ENCODE data around the gene ZNF672. TPM values are rescaled to one million over a fixed set of nuclear protein-coding genes. Genes with fewer than 3 reads are reported as not detected.

ZNF672 gene
- total RNA-seq, 1 experiment from 2014 or later: 27.6 TPM

- Histone ChIP-seq H3K36me3 (ENCODE audit: control insufficient read depth in 1 of 2, insufficient read depth in 2 of 2, low read length in 2 of 2) (peaks cover 12 to 24% of the 10 kb centered on the region in 2 experiments), H3K9ac (ENCODE audit: low read length) (no peak overlapping the region), H3K9me2 (ENCODE audit: insufficient read depth) (no peaks in the 10 kb centered on the region), H2AFZ (ENCODE audit: low read depth, low read length, poor library complexity, severe bottlenecking) (no peak overlapping the region), H3K9me3 (ENCODE audit: control insufficient read depth in 1 of 2, insufficient read depth in 1 of 2, low read depth in 1 of 2, low read length in 2 of 2) (no peaks in the 10 kb centered on the region), H4K20me1 (ENCODE audit: insufficient read depth) (no peaks in the 10 kb centered on the region), H3K27ac (ENCODE audit: low read depth, low read length) (no peak overlapping the region), H3K4me1 (ENCODE audit: control insufficient read depth in 1 of 2, insufficient read depth in 2 of 2, low read length in 2 of 2) (peaks cover 0 to 8% of the 10 kb centered on the region in 2 experiments; a peak in 1 of 4 replicates), H3K4me3 (replicated peaks in 1 of 2; ENCODE audit: low read depth in 1 of 2, low read length in 2 of 2) (no peak overlapping the region), H3K79me2 (ENCODE audit: insufficient read depth, low read length) (peaks cover 12% of the 10 kb centered on the region), H3K4me2 (ENCODE audit: low read length) (no peak overlapping the region), H3K27me3 (ENCODE audit: insufficient read depth, low read length) (no peaks in the 10 kb centered on the region)
- BruUV-seq (replicated peaks): no TSS peak
- ATAC-seq: no peak
- ChIA-PET POLR2A (no interaction called here), CTCF (no interaction called here), RAD21 (ENCODE audit: low non-redundant PET in 1 of 2, low total read pairs in 2 of 2, uncharacterized antibody in 2 of 2, unreplicated experiment in 2 of 2) (no interaction called here)
- no peak for DNase-seq (ENCODE audit: low read depth, low spot score)
- TF ChIP-seq ZFX (IDR thresholded peaks at IDR 0.05) (no peak), REST (IDR thresholded peaks at IDR 0.05; ENCODE audit: low read depth) (no peak), CBX3 (IDR thresholded peaks at IDR 0.05; ENCODE audit: low read depth) (no peak), JUND (IDR thresholded peaks at IDR 0.05) (no peak), EZH2 (IDR thresholded peaks at IDR 0.05) (no peak), EZH2phosphoT487 (IDR thresholded peaks at IDR 0.05; ENCODE audit: borderline replicate concordance) (no peak), RAD21 (IDR thresholded peaks at IDR 0.05; ENCODE audit: low read depth) (no peak)
- intact Hi-C loops (cut with micrococcal nuclease): no loop called here
Observed at GRCh38 chr1:248816042-248816851, 21.8 kb upstream of the ZNF672 start.
